Stimulated activated naive CD4-positive, alpha-beta T cell (primary cell): ENCODE data around the gene CHST11.
"Not testable (repeated sequence)": the region's sequence is repeated elsewhere in the genome, so short reads cannot be mapped to it uniquely, and the experiment has no call there.

Experiments
- DNase-seq, 6 experiments: peaks; one replicate each; lab custom pipeline; 2025; lab: John Stamatoyannopoulos, UW

Gene CHST11

DNA sequence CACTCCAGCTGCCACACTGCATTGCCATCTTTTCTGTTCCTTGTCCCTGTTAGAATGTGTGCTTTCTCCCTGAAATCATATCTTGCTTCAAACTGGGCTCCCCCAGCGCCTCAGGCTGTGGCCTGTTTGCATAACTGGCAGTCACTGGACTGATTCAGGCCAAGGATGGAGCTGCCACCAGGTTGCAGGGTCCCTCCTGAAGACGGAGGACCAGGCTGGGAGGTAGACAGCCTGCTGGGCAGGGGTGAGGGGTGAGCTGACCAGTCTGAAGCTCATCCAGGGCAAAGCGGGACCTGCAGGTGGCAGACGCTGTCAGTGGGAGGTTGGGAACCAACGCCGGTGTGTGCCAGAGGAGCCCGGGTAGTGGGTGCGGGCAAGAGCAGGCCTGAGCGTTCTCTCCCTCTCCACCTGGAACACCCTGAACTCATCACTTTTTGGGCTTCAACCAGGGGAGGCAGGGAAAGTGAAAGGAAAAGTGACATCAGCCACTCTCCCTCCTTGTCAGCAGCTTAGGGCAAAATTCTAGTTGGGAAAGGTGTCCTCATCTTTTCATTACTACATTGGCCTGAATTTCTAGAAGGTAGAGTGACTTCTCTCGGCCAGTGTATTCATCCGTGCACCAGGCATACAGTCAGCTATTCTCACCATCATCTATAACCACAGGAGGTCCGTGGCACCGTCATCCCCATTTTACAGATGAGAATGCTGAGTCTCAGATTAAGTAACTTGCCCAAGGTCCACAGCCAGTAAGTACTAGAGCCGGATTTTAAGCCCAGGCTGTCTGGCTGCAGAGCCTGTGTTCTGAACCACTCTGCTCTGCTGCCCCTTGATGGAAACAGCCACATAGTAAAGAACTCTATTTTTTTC is 282.3 kb downstream of the CHST11 start:
- no peak for DNase-seq

DNA sequence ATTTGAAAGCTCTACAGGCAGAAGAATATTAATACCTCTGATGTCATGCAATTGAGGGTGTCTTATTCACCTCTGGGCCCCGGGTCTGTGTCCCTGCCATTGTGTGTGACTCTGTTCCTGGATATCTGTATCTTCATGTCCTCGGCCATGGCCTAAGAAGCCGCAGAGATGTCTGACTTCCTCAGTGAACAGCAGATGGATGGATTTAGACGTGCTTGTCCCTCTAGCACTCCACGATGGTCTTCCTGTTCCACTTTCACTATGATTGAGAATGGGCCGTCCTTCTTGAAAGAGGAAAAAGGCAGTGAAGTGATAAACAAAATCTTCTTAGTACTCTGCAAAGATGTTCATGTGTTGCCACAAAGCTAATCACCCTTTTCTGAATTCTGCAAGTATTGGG is 283.9 kb downstream of the CHST11 start:
- no peak for DNase-seq

DNA sequence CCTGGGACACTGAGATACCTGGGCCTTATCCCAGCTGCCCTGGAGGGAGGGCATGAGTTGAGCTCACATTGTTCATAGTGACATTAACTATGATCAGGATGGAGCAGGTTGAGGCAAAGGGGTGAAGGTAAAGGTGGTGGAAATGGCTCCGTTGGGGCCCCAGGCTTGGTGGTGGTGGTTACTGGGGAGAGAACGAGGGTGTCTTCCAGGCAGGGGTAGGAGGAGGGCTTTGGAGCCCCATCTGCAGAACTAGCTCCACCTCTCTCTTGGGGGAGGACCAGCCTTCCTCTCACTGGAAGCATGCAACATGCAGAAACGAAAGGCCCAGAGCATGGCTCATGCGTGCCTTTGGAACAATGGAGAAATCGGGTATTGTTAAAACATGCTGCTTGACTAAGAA is 284.3 kb downstream of the CHST11 start:
- DNase-seq, result no peak

DNA sequence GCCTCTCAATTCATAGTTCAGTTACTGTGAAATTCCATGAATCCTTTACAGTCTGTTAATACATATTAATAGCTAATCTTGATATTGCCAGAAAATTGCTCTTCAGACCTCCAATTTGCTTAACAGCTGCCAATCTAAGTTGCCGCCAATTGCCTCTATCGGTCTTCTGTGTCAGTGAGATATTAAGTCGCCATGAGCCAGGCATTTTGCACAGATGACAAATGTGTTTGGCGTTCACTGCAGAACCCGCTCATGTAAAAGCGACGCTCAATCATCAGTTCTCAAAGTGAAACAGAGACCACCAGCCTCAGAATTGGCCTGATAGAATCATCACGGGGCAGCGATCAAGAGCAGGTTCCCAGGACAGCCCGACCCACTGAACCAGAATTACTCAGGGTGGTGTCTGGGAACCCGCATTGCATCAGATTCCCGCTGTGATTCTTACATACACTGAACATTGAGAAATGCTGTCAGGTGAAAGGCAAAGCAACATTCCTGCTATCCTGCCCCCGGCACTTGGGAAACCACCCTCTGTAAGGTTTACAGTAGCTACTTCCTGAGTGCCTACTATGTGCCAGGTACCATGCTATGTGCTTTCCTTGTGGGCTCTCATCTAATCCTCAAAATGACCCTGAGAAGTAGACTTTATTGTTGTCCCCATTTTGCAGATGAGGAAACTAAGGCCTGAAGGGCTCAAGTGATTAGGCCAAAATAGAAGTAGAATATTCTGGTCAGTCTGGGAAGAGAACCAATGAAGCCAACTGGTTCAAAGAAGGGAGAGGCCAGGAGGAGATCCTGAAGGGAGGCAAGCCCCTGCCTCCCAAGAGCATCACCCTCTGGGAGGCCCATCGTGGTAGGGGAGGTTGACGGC is 285.0 kb downstream of the CHST11 start:
- no peak for DNase-seq

DNA sequence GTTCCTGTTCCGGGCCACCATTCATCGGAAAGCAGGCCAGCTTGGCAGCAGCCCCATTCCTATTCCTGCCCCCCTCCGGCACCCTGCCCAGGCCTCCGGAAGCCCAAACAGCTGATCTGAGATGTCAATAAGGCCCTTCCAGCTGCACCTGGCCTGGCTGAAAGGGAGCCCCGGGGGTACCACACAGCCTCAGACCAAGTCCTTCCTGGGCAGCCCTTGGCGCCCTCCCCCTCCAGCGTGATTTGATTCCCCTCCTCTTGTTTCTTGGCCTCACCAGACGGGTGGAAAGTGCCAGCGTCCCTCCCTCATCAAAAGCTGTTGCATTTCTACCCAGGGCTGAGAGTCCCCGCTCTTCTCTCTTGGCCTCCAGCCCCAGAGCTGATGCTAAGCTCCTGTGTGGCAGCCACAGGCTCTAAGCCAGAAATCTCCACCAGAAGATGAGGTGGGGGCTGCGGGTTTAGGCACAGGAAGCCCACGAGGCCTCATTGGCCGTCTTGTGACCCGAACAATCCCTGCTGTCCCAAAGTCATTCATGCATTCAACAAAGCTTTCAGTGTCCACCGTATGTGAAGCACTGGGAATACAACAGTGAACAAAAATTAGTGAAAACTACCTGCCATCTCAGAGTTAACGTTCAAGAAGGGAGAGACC is 285.9 kb downstream of the CHST11 start:
- no peak for DNase-seq

DNA sequence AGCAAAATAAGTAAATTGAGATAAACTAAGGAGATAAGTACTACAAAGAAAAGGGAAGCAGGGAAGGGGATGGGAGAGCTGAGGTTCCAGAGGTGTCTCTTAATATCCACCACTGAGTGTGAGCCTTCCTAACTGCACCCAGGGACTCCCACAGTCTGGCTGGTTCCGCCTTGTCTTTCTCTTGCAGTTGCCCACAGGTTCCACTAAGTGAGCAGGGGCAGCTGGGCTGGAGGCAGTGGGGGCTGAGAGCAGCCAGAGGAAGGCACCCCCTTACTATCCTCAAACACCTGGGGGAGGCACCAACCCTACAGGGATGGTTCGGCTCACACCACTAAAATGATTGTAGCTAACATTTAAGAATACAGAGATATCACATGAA is 286.4 kb downstream of the CHST11 start:
- no peak for DNase-seq

- DNase-seq, result not testable (repeated sequence)
Measured at GRCh38 chr12:104743753-104744548, 287.2 kb downstream of the CHST11 start.

GRCh38 chr12:104746467-104747088 is 289.8 kb downstream of the CHST11 start:
- no peak for DNase-seq

GRCh38 chr12:104747330-104747729 is 290.6 kb downstream of the CHST11 start:
- no peak for DNase-seq

GRCh38 chr12:104747955-104748354 is 291.2 kb downstream of the CHST11 start:
- no peak for DNase-seq

DNA sequence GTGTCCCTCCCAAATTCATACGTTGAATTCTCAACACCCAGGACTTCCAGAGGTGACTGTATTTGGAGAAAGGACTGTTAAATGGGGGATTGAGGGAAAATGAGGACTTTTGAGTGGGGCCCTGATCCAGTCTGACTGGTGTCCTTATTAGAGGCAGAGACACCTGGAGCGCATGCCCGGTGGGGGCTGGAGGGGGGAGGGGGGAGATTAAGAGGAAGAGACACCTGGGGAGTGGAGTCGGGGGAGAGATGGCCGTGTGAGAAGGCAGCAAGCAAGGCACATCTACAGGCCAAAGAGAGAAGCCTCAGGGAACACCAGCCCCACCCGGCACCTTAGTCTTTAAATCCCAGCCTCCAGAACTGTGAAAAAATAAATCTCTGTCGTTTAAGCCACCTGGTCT is 291.6 kb downstream of the CHST11 start:
- DNase-seq, result no peak

DNA sequence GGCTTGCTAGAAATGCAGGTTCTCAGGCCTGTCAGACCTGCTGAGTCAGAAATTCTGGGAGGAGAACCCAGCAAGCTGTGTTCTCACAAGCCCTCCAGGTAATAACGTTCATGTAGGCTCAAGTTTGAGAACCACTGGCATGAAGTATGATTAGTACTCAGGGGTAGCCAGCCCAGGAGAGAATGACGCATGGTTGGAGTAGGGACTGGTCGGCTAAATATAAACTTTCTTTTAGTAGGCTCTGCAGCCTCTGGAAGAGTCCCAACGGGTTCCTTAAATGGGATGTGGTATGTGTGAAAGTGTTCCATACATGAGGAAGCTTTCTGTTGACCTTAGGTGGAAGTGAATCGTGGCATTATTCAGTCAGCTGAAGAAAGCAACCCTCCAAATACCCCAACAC is 292.0 kb downstream of the CHST11 start:
- DNase-seq, result no peak

DNA sequence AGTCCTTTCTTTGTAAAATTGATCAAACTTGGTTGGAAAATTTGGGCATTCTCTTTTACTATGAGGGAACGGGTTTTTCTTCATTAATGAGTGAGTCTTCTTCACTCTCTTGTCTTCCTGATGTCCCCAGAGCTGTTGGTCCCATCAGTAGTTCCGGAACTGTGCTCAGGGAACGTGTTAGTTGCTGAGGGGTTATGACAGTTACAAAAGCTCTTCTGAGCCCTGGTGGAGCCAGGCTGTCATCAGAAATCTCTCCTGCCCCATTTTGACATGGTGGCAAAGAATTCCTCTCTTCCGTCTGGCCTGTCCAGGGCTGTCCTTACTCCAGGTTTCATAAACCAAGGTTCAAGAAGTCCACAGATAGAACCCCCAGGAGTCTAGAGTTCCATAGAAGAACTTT is 292.8 kb downstream of the CHST11 start:
- DNase-seq, result no peak

DNA sequence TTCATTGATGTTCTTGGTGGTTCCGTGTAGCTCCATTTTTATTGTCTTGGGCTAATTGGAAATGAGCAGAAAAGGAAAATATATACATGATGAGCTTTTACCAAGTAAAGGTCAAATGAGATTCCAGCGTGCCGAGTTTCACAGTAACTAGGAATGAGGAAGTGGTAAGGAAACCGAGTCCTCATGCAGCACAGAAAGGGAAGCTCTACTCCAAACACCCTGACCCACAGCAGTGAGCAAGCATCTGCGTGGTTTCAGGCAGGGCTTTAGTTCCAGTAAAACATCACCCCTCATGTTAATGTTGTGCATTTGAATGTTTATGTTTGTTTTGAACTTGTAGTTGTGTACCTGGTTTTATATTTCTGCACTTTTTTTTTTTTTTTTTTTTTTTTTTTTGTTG is 293.3 kb downstream of the CHST11 start:
- DNase-seq, result no peak

GRCh38 chr12:104751120-104751519 is 294.4 kb downstream of the CHST11 start:
- no peak for DNase-seq

DNA sequence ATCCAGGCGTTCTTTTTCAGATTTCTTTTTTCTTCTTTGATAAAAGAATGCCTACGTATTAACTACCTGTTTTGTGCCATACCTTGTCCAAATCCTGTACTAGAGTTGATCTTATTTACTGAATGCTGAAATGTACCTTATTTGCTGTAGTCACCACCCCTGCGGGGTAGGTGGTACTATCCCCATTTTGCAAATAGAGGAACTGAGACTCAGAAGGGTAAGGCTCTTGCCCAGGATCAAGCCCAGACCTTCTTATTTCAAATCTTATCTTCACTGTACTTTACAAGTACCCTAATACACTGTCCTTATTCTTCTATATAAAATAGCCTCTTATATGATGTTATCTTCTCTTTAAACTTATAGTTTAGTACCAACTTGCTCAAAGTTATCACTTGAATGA is 294.8 kb downstream of the CHST11 start:
- no peak for DNase-seq

- DNase-seq, result no peak
Measured at GRCh38 chr12:104752016-104752415, 295.3 kb downstream of the CHST11 start.

DNA sequence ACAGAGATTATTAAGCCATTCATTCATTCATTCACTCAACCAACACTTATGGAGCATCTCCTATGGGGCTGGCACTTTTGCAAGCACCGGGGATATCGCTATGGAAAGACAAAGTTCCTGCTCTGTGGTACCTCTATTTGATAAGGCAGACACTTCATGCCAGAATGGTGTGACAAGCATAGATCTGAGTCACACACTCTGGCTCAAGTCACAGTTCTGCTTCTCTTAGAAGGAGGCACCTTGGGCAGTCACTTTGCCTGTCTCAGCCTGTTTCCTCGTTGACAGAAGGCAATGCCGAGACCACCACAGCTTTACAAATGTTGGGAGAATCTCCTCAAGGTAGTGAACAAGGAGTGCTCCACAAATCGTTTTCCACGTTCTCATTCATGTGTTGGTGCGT is 296.1 kb downstream of the CHST11 start:
- DNase-seq, result no peak

- DNase-seq, result no peak
Measured at GRCh38 chr12:104756901-104757300, 300.2 kb downstream of the CHST11 start.

DNA sequence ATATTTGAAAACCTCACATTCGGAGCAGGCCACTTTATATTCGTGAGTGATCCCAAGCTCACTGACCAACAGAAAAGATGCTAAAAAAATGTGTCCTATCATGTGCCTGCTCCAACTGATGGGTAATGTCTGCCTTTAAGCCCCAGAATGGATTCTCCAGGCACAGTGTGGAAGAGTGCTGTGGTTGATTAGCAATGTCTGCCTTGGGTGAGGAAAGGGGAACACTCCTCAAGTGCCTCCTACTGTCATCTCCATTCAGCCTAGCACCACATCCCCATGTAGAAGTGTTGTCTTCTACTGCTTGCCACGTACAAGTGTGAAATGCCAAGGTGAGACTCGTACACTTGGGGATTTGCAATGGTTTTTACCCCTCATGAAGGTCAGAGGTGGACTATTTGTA is 302.0 kb downstream of the CHST11 start:
- DNase-seq, result no peak

DNA sequence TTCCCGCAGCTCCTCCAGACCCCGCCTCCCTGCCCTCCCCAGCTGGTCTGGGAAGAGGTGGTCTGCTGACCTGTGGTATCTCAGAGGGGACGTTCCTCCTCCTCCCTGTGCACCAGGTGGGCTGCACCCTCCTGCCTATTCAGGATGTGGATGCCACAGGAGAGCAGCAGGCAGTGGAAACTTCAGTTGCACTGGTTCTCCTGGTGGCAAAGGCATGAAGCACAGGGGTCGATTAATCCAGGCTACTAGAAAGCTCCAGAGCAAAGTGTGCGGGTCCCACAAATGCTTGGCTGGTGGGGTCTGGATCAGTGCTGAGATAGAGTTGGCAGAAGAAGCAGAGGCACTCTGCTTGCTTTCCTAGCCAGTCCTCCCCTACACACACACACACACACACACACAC is 304.3 kb downstream of the CHST11 start:
- no peak for DNase-seq
